ENCODE data around the gene ACAT2.

DNA sequence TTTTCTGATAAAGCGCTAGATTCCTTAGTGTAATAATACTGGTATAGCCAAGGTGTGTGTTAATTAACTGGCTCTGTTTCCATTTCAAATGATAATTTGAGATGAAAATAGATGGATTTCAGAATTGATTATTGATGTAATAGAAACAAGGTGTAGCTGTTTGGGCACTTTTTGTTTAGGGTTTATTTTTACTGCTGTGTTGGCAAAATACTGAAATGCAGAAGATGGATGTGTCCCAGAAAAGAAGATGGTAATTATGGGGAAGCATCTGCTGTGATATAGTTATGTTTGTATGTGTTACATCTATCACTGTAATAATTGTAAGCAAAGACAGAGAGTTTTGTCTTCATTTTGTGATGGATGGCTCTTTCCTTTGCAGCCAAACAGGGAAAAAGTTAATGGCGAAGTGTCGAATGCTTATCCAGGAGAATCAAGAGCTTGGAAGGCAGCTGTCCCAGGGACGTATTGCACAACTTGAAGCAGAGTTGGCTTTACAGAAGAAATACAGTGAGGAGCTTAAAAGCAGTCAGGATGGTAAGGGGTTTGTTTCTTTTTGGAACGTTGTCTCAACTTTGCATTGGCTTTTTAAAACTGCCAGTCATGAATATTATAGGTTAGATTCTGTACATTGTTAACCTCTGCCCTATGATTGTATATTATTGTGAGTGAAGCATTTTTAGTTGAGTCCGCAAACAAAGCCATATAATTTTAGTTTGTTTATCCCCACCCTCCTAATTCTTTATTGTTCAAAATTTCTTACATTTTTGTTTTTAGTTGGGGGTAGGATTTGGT lies 8.6 kb upstream of the ACAT2 start:
- TF ChIP-seq, protein P1, sequence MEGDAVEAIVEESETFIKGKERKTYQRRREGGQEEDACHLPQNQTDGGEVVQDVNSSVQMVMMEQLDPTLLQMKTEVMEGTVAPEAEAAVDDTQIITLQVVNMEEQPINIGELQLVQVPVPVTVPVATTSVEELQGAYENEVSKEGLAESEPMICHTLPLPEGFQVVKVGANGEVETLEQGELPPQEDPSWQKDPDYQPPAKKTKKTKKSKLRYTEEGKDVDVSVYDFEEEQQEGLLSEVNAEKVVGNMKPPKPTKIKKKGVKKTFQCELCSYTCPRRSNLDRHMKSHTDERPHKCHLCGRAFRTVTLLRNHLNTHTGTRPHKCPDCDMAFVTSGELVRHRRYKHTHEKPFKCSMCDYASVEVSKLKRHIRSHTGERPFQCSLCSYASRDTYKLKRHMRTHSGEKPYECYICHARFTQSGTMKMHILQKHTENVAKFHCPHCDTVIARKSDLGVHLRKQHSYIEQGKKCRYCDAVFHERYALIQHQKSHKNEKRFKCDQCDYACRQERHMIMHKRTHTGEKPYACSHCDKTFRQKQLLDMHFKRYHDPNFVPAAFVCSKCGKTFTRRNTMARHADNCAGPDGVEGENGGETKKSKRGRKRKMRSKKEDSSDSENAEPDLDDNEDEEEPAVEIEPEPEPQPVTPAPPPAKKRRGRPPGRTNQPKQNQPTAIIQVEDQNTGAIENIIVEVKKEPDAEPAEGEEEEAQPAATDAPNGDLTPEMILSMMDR (IDR thresholded peaks at IDR 0.05), result no peak
- TF ChIP-seq POLR2AphosphoS5 (IDR thresholded peaks at IDR 0.05; ENCODE audit: insufficient read depth in 1 of 2, low read depth in 1 of 2), result no peak
- no peak for TF ChIP-seq POLR2A (IDR thresholded peaks at IDR 0.05)

Data from vagina (tissue), 2 donors.